Kidney glomerular epithelial cell (primary cell): Measurements from ENCODE around the gene HCRTR2.
"Not testable (repeated sequence)": the region's sequence is repeated elsewhere in the genome, so short reads cannot be mapped to it uniquely, and the experiment has no call there.

ENCODE experiments used
- DNase-seq: peaks from one replicate; lab custom pipeline; 2025; lab: John Stamatoyannopoulos, UW

Gene HCRTR2

DNA sequence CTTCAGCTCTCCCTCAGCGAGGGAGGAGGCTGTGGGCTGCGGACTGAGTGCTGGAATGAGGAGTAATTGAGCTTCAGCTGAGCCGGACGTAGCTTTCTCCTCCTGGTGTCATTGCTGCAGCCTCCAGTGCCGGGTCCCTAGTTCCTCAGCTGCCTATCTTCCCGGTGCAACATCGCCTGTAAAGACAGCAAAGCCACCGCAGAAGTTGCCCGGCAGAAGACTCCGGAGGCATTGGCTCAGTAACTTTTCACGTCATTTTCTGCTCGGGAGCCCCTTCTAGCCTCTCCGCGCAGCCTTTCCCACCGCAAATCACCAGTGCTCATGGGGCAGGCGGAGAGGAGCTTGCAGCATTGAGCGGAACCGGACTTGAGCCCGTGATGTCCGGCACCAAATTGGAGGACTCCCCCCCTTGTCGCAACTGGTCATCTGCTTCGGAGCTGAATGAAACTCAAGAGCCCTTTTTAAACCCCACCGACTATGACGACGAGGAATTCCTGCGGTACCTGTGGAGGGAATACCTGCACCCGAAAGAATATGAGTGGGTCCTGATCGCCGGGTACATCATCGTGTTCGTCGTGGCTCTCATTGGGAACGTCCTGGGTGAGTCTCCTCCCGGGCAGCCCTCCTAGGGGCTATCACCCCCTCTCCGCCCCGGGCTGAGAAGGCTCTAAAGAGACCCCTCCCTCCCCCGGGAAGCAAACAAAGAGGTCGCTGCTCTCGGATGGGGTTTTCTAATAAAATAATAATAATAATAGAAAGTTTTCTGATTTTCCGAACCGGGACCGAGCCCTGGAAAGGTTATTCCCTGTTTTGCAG lies at the start of gene HCRTR2:
Gene HCRTR2, plus strand, starts transcription at position 305 of the 816 bp plus-strand sequence. Its CDS starts 73 bp downstream, at position 378.
- DNase-seq: no peak

DNA sequence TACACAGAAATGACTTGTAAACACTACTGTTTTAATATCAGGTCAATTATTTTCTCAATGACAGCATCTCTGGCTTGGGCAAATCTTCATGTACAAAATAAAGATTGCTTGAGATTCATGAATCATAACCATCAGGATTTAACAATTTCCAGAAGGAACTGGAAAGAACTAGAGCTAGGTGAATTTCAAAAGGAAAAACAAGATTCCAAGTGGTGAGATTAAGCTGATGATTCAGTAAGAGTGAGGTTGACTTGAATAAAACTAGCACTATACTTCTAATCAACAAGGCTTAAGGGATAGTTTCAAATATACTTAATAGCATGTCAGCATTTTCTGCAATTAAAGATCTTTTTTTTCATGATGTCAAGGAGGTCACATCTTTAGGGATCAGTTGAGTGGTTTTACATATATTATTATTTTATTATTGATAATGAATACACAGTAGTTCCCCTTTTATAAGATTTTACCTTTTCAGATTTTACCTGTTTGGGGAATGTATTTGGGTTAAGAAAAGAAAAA lies 43.5 kb upstream of the HCRTR2 start:
- no peak for DNase-seq

DNA sequence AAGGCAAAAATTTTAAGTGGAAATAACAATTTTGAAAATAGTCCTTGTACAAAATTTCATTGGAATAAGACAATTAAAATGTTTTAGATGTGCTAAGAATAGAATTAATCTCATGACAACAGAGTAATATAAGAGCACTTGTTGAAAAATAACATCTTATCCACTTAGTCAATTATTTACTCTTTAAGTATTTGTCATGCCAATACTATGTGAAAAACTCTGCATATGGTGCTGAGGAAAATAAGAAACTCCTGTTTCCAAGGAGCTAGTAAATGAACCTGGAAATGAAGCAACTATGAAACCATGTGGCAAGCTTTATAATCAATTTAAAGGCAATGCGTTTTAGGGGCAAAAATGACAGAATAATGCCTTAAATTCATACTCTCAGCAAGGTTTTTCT lies 42.7 kb upstream of the HCRTR2 start:
- DNase-seq: peak; percentile 3

DNA sequence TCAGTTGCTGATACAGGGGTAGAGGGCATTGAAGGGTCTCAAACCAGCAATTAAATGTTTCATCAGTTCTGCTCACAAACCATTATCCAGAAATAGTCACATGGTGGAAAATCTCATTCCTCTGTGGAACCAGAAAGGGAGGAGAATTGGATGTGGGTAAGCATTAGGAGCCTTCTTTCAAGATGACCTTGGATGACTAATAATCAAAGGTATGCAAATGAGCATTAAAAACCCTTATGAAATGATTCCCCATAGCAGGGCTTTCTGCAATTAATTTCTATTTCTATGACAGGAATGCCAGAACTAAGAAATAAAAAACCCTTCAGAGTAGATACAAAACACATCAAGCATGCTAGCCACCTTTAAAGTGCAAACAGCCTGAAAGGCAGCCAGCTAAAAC lies 37.4 kb upstream of the HCRTR2 start:
- DNase-seq: no peak

DNA sequence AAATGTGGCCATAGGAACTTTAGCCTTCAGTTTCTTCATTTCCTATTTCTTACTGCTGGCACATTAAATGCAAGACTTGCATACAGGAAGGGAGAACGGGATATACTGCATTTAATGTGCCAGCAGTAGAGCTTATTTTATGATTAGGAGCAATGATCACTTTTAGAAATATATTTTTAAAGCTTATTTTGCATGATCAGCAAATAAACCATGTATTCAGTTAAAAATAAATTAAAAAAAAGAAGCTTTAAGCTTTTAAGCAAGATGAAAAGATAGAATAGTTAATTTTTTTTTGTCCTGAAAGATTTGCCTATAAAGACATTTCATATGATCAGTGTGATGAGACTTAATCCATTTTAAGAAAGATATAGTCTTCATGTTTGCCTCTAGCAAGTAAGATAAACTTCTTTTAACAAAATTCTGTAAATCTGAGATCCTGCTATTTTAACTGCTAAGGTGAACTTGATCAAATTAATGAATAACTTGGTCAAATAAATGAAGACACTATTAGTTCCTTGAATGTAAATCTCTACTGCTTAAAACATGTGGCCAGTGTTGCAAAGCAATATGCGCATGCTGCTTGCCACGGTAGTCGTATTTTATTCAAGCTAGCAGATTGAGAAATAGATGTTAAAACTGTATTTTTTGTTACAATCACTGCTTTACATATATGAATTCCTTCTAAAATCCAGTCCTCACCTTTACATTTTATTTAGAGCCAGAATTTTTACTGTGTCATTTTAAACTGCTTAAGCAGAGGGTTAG lies 36.2 kb upstream of the HCRTR2 start:
- no peak for DNase-seq

DNA sequence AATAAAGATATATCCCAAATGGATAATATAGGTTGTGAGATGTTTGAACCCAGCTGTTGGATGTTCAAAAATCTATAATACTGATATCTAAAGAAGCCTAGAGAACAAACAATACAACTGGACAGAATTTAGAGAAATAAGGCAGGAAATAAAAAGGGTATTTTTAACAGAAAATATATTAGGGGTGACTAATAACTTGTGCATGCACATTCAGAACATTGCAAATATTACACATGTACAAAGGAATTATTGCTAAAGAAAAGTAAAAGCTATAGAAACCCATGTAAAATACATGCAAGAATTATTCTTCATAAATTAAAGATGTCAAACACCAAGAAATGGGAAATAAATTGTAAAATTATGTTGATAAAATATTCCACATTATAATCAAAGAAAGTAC lies 32.7 kb upstream of the HCRTR2 start:
- no peak for DNase-seq

DNA sequence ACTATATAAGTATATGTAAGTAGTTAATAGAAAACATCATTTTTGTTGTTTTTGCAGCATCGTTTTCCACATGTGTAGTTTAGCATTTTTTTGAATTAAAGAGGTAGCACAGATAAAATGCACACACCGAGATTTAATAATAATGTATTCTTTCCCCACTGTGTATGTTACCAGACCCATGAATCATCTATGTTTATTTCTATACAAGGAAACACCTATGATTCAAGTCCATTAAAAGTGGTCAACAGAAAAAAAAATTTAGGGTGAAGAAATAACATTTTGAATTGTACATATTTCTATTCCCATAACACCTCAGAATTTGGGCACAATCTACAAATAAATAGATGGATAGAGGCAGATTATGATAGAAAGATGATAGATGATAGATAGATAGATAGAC lies 31.7 kb upstream of the HCRTR2 start:
- DNase-seq: no peak

DNA sequence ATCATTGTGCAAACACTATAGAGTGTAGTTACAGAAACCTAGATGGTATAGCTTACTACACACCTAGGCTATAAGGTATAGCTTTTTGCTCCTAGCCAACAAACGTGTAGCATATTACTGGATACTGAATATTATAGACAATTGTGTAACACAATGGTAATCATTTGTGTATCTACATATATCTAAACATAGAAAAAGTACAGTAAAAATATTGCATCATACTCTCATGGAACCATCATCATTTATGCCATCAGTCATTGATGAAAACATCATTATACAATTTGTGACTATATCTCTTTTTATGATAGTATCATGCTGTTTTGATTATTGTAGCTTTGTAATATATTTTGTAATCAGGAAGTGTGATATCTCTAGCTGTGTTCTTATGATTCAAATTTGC lies 21.0 kb upstream of the HCRTR2 start:
- no peak for DNase-seq

DNA sequence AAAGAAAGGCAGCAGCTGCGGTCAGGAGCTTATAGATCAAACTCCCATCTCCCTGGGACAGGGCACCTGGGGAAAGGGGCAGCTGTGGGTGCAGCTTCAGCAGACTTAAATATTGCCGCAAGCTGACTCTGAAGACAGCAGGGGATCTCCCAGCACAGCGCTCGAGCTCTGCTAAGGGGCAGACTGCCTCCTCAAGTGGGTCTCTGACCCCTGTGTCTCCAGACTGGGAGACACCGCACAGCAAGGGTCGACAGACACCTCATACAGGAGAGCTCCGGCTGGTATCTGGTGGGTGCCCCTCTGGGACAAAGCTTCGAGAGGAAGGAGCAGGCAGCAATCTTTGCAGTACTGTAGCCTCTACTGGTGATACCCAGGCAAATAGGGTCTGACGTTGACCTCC lies 15.5 kb upstream of the HCRTR2 start:
- not testable (repeated sequence) for DNase-seq

DNA sequence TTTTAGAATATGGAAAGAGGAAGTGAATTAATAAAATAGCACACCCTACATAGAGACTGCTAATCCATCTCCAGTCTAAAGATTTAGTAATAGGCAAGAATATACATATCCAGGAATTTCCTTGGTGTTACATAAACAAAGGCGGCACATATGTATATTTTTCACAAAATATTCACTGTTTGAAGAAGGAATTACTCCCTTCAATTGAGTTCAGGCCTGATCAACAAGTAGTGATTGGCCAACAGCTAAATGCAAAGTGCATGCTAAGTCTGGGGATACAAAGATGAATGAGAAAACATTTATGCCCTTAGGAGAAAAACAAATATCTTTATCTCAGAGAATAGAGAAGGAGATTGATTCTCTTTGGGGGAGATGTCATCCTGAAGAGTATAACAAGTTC lies 6.5 kb upstream of the HCRTR2 start:
- no peak for DNase-seq

DNA sequence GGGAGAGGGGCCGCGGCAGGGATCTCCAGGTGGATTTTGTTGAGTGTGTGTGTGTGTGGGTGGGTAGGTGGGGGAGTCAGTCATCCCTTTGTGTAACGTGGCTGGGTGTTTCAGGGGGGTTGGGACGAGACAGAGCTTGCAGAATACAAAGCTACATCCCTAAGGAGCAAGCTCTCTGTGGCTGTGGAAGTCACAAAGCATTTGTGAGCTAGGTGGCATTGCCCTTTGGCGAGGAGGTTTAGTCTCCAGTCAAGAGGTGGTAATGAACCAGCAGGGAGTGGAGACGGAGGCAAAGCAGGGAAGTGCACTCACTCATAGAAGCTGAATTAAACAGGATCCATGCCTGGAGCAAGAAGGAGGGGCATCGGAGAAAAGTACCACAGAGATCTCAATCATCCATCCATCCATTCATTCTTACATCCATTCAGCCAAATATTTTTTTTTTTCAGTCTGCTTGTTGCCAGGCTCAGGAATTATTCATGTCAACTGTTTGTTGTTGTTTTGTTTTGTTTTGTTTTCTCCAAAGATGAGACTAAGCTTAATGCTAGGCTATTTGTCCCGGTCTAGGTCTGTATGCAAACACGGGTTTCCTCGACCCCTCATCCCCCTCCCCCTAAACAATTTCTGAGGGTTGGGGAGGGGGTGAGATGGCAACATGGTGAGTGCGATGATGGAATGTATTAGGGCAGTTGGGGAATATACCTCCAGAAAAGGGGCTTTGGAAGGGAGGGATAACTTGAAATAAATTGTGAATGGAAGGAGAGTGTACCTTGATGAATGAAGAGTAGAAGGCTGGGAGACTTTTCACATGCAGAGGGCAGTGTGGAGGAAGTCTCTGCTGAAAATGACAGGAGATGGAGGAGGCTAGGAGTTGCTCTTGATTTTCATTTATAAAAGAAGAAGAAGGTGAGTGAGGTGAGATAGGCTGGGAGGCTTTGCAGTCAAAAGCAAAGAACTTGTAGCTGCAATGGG lies 1.0 kb downstream of the HCRTR2 start:
- no peak for DNase-seq

DNA sequence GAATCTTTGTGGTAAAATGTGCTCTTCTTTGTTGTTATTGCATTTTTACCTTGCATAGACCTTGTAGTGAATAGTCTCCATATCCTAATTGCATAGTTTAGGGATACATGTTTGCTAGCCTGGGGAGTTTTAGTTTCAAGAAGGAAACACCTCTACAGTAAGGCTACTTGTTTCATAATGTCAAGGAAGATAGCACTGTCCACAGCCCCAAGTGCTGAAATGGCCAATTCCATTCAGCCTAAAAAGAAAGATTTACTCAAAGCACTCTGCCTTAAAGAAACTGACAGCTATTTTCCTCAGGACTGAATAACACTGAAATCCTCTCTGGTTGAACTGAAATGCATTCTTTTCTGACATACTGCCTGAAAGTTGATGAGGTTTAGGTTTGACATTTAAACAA lies 2.6 kb downstream of the HCRTR2 start:
- DNase-seq: peak; percentile 4

DNA sequence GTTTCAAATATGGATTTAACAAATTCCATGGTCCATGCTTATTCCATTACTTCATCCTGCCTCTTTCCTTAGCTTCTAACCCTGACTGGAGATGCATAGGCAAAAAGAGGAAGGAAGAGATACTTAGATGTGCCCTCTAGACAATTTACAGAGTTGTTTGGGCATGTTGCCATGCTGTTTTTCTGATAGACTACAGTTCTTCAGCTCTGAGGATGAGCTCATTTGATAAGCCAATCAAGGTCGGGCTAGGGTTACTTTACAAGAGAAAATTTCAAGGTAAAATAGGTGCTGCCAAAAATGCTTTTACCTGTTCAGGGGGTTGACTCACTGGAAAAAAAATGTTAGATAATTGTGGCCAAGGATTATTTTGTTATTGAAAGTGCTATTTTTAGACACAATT lies 5.9 kb downstream of the HCRTR2 start:
- no peak for DNase-seq

DNA sequence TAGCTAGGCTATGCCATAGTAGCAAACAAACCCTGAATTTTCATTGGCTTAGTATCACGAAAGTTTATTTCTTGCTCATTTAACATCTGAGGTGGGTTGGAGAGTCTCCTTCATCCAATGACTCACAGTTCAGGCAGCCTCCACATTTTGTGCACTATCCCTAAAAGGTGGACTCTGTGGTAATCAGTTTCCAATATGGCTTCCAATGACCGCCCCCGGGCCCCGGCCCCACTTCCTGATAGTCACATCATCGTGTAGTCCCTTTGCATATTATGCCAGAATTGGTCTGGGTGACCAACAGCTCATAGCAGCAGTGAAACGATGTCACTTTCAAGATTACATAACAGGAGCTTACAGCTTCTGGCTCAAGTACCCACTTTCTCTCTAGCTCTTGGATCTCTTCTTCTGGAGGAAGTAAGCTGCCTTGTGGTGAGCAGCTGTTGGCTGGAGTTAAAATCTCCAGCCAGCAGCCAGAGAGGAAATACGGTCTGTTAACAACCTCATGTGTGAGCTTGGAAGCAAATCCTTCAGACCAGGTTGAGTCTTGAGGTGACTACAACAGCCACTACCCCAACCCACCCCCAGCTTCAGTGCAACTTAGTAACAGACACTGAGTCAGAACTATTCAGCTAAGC lies 7.8 kb downstream of the HCRTR2 start:
- DNase-seq: no peak

DNA sequence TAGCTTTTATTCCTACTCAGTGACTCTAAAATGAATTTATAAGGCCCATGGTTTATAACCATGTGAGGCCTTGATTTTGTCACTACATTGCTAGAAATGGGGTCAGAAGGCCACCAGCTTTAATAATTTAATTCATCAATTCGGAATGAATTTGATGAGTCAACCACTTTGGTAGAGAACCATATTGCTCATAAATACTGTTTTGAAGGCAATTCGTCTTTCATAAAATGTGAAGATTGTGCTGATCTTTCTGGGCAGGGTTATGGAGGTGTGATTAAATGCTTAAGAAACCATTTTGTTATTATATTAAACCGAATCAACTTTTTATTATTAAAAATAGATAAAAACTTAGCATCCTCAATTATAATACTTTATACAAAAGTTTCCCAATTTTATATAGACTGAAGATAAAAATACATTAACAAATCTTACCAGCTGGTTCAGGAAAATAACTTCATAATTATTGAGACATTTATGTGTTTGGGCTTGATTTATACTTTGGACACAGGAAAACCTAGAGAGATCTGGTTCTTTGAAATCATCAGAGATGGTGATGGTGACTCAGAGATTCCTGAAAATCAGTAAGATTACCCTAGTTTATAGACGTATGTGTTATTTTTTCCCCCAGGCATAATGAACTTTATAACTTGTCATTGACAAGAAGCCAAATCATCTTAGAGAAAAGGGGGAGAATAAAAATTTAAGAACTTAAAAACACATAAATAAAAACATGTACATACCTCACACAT lies 10.6 kb downstream of the HCRTR2 start:
- no peak for DNase-seq

DNA sequence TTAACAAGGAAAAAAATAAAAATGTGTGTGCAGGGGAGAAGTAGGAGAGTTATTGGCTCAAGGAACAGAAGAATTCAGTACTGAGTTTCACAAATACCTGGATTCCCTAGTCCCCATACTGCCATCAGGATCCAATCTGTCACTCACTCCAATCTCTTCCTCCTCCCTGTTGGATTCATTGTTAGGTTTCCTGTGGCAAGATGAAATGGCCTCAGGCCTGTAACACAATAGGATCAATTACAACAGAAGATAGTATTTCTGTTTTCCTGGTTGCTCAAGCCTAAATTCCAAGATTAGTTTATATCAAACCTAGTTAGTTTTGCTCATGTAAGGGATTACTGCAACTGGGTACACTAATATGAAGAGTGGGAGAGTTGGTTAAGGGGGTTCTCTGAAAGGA lies 24.4 kb downstream of the HCRTR2 start:
- no peak for DNase-seq

DNA sequence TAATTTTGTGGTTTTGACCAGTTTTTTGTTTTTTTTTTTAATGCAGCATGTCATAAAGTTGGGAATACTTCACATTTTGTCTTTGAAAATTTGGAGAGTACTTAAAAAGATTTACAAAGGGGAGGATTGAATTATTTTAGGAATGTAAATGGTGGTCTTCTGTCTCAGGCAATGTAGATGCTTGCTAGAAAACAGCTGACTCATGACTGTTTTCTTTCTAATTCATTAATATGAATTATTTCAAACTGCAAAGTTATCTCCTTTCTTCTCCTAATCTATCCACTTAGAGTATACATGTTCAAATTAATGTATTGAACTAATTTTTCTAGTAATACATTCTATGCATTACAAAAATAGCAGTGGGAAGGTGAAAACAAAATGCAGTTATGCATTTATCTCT lies 24.9 kb downstream of the HCRTR2 start:
- no peak for DNase-seq

DNA sequence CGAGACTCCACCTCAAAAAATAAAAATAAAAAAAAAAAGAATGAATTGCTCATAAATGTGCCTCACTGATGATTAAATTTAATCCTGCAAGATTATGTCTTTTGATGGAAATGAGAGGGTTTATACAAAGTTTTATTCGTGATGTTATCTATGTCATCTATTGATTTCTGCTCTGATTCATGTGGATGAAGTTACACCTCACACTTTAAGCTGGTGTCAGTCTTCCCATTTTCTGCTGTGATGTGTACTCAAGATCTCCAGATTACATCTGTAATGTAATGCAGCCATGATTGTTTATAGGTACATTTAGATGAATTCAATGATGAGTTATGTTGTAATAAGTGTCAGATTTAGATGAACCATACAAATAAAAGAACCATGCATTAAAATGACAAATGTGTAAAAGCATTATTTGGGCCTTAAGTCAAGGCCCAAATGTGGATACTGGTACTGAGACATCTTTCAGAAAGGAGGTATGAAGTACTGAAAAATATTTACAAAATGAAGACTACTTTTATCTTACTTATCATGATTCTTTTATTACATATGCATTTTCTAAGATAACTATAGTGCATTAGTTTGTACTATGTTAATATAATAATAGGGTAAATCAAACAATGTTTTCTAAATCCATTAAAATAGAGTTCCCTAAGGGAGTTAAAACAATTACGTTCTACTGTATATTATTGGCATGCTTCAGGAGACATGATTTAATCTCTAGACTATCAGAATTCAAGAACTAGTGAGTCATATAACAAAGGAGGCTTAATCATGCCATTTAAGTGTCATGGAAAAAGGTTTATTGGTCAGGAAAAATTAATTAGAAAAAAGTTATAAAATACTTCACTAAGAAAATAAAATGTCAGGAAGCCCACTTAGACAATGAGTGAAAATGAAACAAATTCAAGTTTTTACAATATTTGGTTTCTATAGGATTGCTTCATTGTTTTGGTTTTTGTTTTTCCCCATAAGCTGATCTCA lies 34.5 kb downstream of the HCRTR2 start:
- DNase-seq: peak; percentile 14

DNA sequence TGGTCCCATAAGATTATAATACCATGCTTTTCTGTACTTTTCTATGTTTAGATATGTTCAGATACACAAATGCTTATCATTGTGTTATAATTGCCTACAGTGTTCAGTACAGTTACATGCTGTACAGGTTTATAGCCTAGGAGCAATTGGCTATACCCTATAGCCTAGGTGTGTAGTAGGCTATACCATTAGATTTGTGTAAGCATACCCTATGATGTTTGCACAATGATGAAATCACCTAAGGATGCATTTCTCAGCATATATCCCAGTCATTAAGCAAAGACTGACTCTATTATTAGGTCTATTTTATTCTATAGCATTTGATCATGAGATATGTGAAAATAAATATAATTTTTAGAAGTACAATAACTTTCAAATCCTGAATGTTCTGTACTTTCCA lies 36.6 kb downstream of the HCRTR2 start:
- DNase-seq: no peak

DNA sequence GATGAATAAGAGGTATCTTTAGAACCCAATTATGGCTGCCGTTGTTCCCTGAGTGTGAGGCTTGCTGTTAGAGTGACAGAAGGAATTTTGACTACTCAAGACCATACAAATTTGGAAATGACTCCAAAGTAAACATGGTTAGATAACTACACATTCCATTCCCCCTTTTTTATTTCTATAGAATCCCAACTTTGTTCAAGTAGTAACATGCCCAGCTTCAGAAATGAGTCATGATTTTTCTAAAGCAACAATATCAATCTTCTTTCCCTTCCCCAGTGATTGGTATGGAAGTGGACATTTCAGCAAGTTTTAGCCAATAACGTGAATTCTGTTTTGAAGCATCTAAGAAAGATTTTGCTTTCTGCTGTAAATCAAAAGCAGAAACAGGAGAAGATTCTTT lies 37.8 kb downstream of the HCRTR2 start:
- no peak for DNase-seq
